Stimulated activated CD4-positive, alpha-beta T cell treated with anti-CD3 and anti-CD28 coated beads, TNF-alpha, amount 100 ng/mL, for 1 hour (primary cell): ENCODE results near the gene SORCS1.

ENCODE experiments used
- DNase-seq, 3 donors: peaks; one replicate each; pipeline ENCODE4 v3.0.0-alpha.2; 2020; ENCODE audit warnings: low read depth in 3 of 3, low spot score in 1 of 3

The SORCS1 gene

DNA sequence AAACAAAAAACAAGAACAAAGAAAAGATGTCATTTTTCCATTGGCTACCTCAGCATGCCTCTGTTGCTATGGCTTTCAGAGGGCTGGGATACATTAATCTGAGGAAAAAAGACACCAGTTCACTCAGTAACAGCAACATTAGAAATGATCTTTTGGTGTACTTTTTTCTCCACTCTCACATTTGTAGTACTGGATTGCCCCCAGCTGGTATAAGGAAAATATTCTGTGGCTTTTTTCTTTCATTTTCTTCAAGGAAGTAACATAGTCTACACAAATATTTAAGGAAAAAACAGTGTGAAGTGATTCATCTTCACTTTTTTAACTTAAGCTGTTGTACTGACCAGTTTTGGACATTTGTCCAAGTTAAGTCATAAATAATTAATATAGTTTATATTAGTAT lies 482.3 kb downstream of the SORCS1 start:
- no peak for DNase-seq

DNA sequence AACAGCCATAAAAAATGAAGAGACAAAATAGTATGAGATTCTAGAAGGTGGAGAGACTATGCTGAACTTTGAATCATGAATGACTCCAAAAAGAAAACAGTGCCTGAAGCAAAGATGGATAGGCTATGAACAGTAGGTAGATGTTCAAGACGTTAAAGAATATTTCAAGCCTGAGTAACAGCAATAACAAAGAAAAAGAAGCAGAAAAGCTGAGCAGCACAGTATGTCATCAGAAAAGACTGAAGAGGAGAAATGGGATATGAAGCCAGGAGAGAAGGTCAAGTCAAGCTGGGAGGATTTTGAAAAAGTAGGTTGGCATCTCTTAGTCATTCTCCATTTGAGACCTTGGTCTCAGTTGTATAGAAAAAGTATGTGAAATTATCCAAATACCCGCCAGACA lies 484.4 kb downstream of the SORCS1 start:
- no peak for DNase-seq

DNA sequence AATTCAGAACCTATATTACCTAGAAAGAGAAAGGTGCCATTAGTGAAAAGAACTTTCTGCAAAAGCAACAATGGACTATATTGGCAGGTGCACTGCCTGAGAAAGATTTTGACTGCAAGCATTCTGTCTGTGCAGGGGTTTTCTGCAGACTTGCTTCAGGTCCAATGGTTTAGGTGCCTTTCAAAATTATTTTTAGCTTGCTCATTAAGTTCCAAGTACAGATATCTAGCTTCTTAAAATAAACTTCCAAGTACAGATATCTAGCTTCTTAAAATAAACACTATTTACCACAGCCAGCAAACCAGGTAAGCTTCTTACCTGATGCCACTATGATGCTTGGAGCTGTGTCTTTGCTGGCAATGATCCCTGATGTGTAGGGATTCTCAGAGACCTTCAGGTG lies 485.2 kb downstream of the SORCS1 start:
- no peak for DNase-seq

DNA sequence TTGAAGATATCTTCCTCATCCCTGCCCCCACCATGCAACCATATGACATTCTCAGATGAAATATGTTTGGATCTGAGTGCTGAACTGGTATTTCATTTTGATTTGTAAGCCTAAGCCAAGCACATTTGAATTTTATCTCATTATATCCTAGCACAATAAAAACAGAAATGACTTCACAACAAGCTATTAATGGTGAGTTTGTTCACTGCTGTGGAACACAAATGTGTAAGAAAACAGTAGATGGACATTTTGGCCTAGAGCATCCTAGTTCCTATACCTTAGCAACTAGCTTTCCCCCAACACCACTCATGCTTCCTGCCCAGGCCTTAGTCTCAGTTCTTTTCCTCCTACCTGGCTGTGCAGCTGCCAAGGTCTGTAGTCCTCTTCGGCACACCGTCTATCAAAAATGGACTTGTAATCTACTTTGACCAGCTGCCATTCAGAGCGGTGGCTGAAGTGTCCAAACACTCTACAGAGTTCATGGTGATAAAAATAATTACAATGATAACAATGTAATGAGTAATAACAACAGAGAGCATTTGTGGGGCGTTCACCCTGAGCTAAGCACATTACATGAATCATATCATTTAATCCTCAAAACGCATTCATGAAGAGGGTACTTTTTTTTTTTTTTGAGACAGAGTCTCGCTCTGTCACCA lies 491.9 kb downstream of the SORCS1 start:
- DNase-seq, result no peak

DNA sequence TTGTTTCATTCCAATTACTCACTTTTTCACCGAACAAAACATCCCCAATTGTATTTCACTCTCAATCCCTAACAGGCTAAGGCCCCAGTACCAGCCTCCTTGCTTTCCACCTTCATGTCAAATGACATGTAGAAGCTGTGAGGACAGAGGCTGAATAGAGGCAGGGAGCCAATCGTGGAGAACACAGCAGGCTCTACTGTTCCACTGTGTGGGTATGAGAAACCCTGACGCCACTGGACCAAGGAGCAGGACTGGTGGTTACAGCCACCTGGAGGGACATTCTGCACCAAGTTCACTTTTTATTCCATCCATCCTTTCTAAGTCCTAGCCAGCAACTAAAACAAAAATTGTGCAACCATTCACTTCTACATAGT lies 502.8 kb downstream of the SORCS1 start:
- no peak for DNase-seq

DNA sequence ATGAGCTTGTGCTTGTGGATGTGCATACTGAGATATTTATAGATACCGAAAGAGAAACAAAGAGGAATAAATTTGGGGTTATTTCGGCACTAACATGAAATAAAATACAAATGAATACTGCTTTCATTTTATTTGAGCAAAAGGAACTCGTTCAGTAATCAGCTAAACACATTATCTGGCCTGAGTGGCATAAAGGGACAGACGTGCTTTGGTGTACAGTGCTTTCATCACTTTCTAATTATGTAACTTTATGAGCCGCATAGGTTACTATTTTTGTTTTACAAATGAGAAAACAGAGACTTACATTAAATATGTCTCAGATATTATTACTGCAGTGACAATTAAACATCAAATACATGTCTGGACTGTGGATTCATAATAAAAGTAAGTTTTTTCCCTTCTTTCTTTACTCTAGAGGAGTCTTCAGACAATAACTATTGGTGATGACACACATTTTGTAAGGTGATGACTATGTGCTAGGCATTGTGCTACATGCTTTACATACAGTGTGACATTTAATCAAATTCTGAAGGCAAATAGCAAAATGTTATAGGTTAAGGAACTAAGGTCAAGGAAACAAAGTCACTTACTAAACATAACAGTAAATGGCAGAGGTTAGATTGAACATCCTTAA lies 503.3 kb downstream of the SORCS1 start:
- DNase-seq, result no peak

DNA sequence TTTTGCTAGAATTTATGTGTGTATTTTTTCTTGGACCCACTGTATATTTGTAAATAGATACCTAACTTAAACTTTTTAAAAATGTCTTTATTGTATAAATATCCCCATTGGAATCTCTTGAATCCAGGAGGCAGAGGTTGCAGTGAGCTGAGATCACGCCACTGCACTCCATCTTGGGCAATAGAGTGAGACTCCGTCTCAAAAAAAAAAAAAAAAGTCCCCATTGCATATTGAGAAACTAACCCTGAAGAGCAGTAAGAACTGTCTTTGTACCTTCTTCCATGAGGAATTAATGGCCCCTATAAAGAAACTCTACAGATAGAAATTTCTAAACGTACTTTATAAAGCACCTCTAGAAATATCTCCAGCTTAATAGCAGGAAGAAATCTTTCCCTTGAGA lies 504.0 kb downstream of the SORCS1 start:
- DNase-seq, result no peak

DNA sequence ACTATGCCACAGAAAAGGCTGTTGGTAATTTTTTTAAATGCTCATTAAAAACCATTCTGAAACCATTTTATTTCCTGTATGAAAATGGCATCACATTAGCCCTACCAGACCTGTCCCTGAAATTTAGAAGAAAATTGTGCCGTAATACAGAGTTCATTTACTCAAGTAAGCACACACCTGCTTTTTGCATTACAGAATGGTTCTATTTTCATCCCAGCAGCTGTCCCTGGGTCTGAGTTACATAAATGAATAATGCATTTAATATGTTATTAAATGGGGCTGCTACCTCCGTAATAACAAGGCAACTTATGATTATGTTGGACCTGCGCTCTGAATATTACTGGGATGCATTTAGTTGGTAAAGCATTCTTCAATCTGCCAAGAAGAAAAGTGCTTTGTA lies 508.9 kb downstream of the SORCS1 start:
- DNase-seq, result no peak

DNA sequence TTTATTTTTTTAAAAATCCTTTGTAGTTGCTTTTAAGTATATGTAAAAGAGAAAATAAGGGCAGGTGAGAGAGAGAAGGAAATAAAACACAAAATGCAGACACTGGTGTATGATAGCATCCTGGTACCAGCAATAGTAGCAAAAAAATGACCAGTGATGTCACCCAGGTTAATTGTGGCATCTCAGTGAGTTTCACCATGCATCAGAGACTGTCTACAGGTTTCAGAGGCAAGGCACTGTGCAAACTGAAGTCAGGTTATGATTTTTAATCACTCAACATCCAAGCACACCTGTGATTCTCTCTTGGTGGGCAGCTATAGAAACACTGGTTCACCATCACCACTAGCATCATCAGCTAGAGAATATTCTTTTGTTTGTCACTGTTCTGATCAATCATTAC lies 509.3 kb downstream of the SORCS1 start:
- DNase-seq, result no peak

DNA sequence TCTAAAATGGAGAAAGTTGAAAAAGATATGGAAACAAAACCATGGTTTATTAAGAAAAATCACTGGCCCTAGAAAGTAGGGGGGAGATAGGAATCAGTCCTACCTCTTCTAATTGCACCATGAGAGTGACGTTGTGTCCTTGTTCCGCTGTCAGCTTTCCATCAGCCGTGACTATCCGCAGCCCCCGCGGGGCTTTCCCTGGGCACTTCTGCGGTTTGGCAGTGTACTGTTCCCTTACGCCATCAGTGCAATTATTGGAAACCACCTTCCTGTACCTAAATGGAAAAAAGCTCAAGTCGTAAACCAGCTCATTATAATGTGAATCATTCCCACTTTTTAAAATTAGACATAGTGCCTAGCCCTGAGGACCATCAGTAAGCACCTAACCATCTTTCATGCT lies 512.2 kb downstream of the SORCS1 start:
- DNase-seq, result no peak

DNA sequence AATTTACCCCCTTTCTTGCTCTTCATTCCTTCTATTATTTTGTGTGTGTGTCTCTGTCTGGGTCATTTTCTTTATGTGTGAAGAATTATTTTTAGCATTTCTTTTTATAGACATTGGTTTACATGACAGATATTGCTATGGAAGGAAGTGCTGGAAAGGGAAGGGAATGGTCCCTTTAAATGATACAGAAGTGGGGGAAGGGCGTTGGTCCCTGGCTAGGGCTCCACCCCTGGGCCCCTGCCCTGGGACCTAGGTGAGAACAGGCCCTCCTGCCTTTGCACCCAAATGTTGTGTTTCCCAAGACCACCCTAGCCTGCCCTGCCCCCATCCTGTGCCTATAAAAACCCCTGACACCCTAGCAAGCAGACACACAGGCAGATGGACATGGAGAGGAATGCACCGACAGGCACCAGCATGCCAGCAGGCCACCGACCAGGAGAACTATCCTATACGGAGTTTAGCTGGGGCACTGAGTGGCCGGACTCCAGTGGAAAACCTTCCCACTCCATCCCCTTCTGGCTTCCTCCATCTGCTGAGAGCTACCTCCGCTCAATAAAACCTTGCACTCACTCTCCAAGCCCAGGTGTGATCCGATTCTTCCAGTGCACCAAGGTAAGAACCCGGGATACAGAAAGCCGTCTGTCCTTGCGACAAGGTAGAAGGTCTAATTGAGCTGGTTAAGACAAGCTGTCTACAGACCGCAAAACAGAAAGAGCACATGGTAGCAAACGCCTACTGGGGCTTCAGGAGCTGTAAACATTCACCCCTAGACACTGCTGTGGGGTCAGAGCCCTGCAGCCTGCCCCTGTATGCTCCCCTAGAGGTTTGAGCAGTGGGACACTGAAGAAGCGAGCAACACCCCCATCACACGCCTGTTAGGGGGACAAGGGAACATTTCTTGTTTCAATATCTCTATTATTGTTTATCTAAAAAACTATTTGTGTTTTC lies 515.7 kb downstream of the SORCS1 start:
- no peak for DNase-seq

DNA sequence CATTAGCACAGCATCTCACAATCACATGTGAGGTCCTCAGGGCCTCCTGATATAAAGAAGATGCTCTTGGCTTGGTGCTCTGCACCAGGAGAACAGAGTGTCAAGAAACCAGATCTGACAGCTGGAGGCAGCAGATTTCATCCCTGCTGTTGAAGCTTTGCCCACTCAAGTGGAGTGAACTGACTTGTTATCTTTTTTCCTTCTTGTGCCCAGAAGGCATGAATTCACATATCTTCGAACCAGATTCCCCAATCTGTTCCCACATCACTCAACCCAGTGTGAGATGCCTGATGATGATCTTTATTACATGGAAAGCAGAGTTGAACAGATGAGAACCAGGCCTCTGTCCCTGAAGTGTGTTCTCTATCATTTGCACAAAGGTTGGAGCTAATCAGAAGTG lies 521.0 kb downstream of the SORCS1 start:
- no peak for DNase-seq

DNA sequence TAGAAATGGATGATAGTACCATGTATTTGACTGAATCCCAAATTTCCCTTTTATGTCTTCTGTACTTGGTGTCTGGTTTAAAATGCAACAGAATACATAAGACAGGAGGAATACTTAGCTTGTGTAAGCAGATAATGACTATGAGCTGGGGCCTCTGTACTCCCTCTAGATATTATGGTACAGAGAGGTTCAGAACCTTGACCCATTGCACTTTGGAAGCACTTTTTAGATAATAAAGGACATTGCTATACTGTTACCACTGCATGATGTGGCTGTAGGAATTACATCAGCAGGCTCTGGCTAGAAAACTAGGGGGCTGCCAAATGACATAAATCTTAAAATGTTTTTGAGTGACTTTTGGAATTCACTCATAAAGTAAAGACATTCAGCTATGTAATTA lies 526.6 kb downstream of the SORCS1 start:
- no peak for DNase-seq

DNA sequence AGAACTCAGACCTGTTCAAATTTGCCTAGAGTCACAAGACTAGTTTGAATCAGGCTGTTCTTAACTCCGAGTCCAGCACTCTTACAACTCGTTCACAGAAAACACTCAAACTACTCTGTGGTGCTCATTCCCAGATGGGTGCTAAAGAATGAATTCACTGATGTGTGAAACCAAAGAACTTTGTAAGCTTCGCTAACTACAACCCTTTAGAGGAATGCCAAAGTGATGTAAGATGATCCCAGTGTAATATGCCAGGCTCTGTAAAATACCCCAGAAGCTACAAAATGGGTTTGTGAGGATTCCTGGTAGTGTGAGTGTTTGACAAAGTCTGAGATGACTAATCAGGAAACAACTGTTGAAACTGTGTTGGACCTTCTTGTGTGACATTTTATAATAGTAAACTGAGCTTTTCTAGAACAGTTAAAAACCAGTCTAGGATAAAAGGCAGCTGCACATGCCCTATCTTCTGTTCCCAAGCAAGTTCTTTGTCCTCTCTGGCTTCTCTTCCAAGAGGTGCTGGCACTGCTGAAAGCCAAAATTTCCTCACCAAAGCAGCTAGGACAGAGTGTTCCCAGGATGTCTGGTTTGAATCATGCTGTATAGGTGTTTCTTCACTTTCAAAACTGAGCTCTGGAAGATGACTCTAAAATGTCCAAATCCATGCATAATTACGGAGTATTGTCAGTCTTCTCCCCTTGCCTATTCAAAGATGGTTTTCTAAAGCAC lies 527.6 kb downstream of the SORCS1 start:
- DNase-seq, result no peak

DNA sequence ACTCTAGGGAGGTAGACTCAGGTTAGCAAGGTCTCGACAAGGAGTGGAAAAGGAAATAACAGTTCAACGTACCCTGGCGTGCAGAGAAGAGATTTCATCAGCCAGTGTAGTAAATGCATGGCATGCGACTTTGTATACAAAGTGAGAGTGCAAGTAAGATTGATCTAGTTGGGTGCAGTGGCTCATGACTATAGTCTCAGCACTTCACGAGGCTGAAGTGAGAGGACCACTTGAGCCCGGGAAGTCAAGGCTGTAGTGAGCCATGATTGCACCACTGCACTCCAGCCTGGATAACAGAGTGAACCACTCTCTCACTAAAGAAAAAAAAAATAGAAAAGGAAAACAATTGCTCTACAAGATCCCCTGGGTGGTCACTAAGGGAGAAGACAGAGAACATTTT lies 528.6 kb downstream of the SORCS1 start:
- DNase-seq, result no peak

DNA sequence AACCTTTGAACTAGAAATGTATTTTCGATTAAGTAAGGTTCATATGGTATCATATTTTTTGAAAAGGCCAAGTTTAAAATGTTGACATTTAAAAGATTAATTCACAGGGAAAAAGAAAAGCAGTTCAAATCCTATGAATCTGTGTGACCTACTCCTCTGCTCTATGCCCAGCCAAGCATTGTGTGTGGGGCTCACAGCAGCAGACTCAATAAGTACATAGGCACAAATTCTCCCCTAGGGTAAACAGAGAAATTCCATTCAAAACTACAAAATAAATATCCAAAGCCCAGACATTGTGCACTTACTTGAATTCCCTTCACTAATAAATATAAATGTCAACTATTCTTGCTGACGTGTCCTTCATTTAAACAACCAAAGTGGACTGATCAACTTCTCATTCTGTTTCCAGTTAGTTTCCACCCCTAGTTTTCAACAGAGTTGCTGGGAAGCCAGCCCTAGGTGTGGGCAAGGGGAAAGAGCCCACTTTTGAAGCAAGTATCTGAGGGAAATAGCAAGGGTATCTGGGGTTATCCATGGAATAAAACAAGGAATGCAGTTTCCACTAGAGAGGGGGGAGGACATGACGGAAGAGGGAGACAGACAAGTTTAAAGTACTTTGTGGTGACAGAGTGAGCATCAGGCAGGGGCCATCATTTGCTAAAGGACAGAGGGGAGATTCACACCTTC lies 533.3 kb downstream of the SORCS1 start:
- no peak for DNase-seq

DNA sequence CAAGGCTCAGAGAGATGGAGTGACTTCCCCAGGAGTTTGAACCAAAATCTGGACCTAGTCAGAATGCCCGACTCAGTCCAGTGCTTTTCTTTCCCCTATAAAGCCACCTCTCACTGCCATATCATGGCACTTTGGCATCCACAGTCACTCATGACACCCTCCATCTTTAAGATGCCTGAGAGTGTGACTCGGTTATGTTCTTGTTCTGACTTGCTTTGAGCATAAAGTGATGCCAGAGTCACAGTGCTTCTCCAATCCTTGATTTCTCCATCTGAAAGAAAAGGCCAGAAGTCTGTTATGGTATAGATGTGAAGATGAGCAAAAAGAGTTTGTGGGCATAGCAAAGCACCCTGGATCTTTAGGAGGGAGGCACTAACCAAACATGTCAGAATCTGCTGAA lies 538.1 kb downstream of the SORCS1 start:
- no peak for DNase-seq

DNA sequence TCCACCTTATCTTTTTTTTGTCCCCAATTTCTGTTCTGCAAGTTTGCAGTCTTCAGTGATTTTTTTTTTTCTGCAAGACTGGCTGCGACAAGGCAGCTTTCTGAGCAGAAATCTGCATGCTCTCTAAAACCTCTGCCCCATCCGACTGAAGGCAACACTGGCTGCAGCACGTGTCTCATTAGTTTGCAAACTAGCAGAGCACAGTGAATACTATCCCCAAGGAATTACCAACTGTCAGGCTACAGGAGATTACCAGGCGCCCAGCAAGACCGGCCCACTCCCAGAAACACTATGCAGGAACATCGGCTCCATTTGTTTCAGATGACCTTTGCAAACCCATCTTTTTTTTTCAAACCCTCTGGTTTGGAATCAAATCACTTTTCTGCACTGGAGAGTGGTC lies 538.8 kb downstream of the SORCS1 start:
- DNase-seq, result no peak

DNA sequence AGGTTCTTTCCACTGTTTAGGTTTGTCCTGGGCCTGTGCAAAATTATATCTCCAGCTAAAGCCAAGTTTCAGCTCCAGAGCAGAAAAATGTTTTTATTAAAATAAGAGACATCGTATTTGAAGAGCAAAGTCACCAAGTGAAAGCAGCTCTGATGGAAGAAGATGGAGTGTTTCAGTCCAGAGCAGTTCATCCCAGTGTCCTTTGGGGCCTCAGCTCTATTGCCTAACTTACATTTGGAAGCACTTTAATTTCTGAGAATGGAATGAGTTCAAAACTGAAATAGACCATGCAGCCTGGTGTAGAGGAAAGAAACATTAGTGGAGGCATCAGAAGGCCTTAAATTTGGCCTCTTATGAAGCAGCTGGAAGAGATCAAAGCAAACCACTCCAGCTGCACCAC lies 545.2 kb downstream of the SORCS1 start:
- no peak for DNase-seq

DNA sequence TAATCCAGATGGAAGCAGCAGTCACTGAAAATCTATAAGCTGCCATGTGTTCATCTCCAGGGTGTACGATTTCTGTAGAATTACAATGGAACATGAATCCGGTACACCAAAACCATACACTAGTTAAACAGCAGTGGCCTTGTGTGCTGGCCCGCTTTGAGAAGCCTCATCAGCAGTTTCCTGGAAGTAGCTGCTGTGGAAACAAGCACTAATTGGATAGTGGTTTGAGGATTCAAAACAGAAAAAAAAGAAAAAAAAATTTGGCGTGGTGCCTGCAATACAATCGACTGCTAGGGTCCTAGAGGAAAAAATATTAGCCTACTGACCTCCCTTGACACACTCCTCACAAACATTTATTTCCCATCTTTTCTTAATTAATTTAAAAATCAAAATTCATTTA lies 545.9 kb downstream of the SORCS1 start:
- no peak for DNase-seq

DNA sequence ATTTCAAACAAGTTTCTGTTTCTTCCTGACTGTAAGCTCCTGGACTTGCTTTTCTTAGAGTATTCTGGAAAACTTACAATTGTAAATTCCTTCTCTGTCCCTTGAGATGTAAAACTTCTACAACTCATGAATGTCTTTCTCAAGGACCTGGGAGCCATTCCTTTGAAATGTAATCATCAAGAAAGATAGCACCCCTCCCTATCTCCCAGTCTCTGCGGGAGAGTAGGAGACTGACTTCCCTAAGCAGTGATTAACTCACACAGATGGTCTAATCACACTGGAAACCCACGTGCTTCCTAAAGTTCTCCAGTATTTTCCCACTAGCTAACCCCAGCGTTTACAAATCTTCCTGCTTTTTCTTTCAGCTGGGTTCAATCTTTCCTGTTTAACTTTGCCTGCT lies 549.4 kb downstream of the SORCS1 start:
- no peak for DNase-seq
